GM12878 (cell line): ENCODE data around the gene ZSWIM5. TPM values are rescaled to one million over a fixed set of nuclear protein-coding genes. Genes with fewer than 3 reads are reported as not detected.

Experiments
- ATAC-seq: fragments of 200-7000 bp; cut with Tn5 transposase; 3 replicates; pipeline ENCODE4 v1.9.1; 2020; ENCODE audit warnings: mild to moderate bottlenecking, moderate library complexity
- BruUV-seq: library from RNA; stranded (reverse); fragments of 400-500 nt; replicated peaks from 2 replicates; lab custom pipeline; 2021; lab: Mats Ljungman, UMichigan
- CTCF ChIA-PET: fragments of 300-600 bp; sonication (Branson Sonifier 250); formaldehyde crosslinking; extraction: SDS; loops from one replicate; lab custom pipeline; 2021; ENCODE audit warnings: inconsistent platforms; lab: Yijun Ruan, JAX
- POLR2A ChIA-PET: fragments of 350-600 bp; formaldehyde crosslinking; extraction: SDS; loops from one replicate; lab custom pipeline; 2021; ENCODE audit warnings: inconsistent platforms; lab: Charles Lee
- RAD21 ChIA-PET: fragments of 300-600 bp; sonication (Branson Sonifier 250); formaldehyde crosslinking; loops from one replicate; lab custom pipeline; 2023; ENCODE audit warnings: antibody characterized with exemption; ENCODE audit not compliant: unreplicated experiment; lab: Charles Lee
- SMC1A ChIA-PET: fragments of 300-600 bp; sonication (Branson Sonifier 250); formaldehyde crosslinking; loops from one replicate; lab custom pipeline; 2023; ENCODE audit not compliant: unreplicated experiment, uncharacterized antibody; lab: Charles Lee
- DNase-seq: peaks from one replicate; pipeline ENCODE4 v3.0.0-alpha.2; 2011; ENCODE audit warnings: low read depth, low spot score
- FAIRE-seq: peaks from 3 replicates; lab custom pipeline; 2011; peaks lifted over from hg19 to GRCh38; lab: Jason Lieb, UNC
- H2AFZ ChIP-seq: 2 replicates; pipeline ENCODE4 v1.6.0; 2011; ENCODE audit warnings: low read depth, low read length, control low read depth; ENCODE audit not compliant: control insufficient read depth
- H3K27ac ChIP-seq: 2 replicates; pipeline ENCODE4 v1.5.1; 2011; ENCODE audit warnings: control low read depth; ENCODE audit not compliant: control insufficient read depth, insufficient read depth
- H3K27me3 ChIP-seq, 2 experiments: replicated peaks in 1 of 2; 2 replicates each; pipeline versions ENCODE4 v1.6.0 to v1.6.1; 2011; ENCODE audit warnings: low read length in 1 of 2; ENCODE audit not compliant: control insufficient read depth in 2 of 2, insufficient read depth in 2 of 2
- H3K36me3 ChIP-seq, 2 experiments: 2 replicates each; pipeline ENCODE4 v1.5.1; 2011; ENCODE audit warnings: low read length in 1 of 2; ENCODE audit not compliant: control insufficient read depth in 2 of 2, insufficient read depth in 2 of 2
- H3K4me1 ChIP-seq: 2 replicates; pipeline ENCODE4 v1.6.1; 2011; ENCODE audit warnings: mild to moderate bottlenecking, low read length, moderate library complexity, mixed read lengths; ENCODE audit not compliant: control insufficient read depth, insufficient read depth
- H3K4me2 ChIP-seq: 2 replicates; pipeline ENCODE4 v1.6.0; 2011; ENCODE audit warnings: control low read depth; ENCODE audit not compliant: control insufficient read depth, insufficient read depth
- H3K4me3 ChIP-seq: fragments of 200-600 bp; sonication (generic); 2 replicates; pipeline ENCODE4 v1.5.1; 2016
- H3K79me2 ChIP-seq: 2 replicates; pipeline ENCODE4 v1.6.0; 2011; ENCODE audit warnings: low read length; ENCODE audit not compliant: control insufficient read depth, insufficient read depth
- H3K9ac ChIP-seq: 2 replicates; pipeline ENCODE4 v1.8.0; 2011; ENCODE audit warnings: low read length, control low read depth, mixed read lengths; ENCODE audit not compliant: control insufficient read depth, insufficient read depth
- H3K9me3 ChIP-seq: replicated peaks from 3 replicates; pipeline ENCODE4 v1.5.1; 2011; ENCODE audit warnings: mild to moderate bottlenecking, low read length; ENCODE audit not compliant: control insufficient read depth, insufficient read depth
- H4K20me1 ChIP-seq: 2 replicates; pipeline ENCODE4 v1.6.0; 2011; ENCODE audit not compliant: control insufficient read depth, insufficient read depth
- BMI1 ChIP-seq: fragments of 450-650 bp; IDR thresholded peaks from 2 replicates; pipeline ENCODE4 v1.6.1; 2016; ENCODE audit warnings: mild to moderate bottlenecking, moderate library complexity, borderline replicate concordance
- CBFB ChIP-seq: IDR thresholded peaks from 2 replicates; pipeline ENCODE4 v1.6.1; 2016; ENCODE audit warnings: antibody characterized with exemption, low read depth
- CREM ChIP-seq: IDR thresholded peaks from 2 replicates; pipeline ENCODE4 v1.6.1; 2014; ENCODE audit warnings: antibody characterized with exemption, low read depth
- GATAD2B ChIP-seq: fragments of 450-650 bp; conservative IDR thresholded peaks from 2 replicates; pipeline ENCODE4 v1.6.1; 2017; ENCODE audit warnings: low read depth, mild to moderate bottlenecking, moderate library complexity
- HDAC6 ChIP-seq: fragments of 200-600 bp; sonication (generic); IDR thresholded peaks from one replicate; pipeline ENCODE4 v1.8.0; 2017; ENCODE audit warnings: antibody characterized with exemption; ENCODE audit not compliant: unreplicated experiment
- KDM1A ChIP-seq: fragments of 200-600 bp; sonication (generic); IDR thresholded peaks from 2 replicates; pipeline ENCODE4 v1.6.1; 2016; ENCODE audit warnings: borderline replicate concordance
- RAD21 ChIP-seq: IDR thresholded peaks from 2 replicates; pipeline ENCODE4 v1.6.1; 2011; ENCODE audit warnings: mild to moderate bottlenecking, low read depth, low read length, moderate library complexity; ENCODE audit not compliant: insufficient read depth
- RELA ChIP-seq: fragments of 450-650 bp; IDR thresholded peaks from 2 replicates; pipeline ENCODE4 v1.8.0; 2014; ENCODE audit warnings: borderline replicate concordance; ENCODE audit not compliant: partially characterized antibody
- RFX5 ChIP-seq: IDR thresholded peaks from 2 replicates; pipeline ENCODE4 v1.6.1; 2011; ENCODE audit warnings: low read depth, low read length, improper control_type of control experiment
- SIX5 ChIP-seq: IDR thresholded peaks from 2 replicates; pipeline ENCODE4 v1.6.1; 2011; ENCODE audit warnings: mild to moderate bottlenecking, low read depth, low read length, moderate library complexity; ENCODE audit not compliant: severe bottlenecking
- SRF ChIP-seq, 2 experiments: IDR thresholded peaks; 2 replicates each; pipeline ENCODE4 v1.6.1; 2011; ENCODE audit warnings: low read depth in 2 of 2, low read length in 2 of 2, mild to moderate bottlenecking in 1 of 2, moderate library complexity in 1 of 2
- ZBED1 ChIP-seq: IDR thresholded peaks from 2 replicates; pipeline ENCODE4 v1.6.1; 2016; ENCODE audit warnings: borderline replicate concordance
- ZNF207 ChIP-seq: fragments of 450-650 bp; IDR thresholded peaks from 2 replicates; pipeline ENCODE4 v1.6.1; 2014; ENCODE audit warnings: antibody characterized with exemption, mild to moderate bottlenecking, borderline replicate concordance
- WGBS: methylation state at CpG from one replicate; pipeline ENCODE4 v1.1.6; 2016; ENCODE audit warnings: low lambda C conversion rate; ENCODE audit not compliant: insufficient replicate concordance, insufficient coverage; ENCODE audit errors: missing lambda C conversion rate; 5-methylcytosine and 5-hydroxymethylcytosine counted together
- in situ Hi-C: fragments of 300-500 bp; cut with MboI; formaldehyde crosslinking; loops from 9 replicates; pipeline ENCODE4 v1.14.3; 2018; ENCODE audit warnings: mixed read lengths
- intact Hi-C: fragments of 100-400 bp; cut with micrococcal nuclease; formaldehyde crosslinking; loops from one replicate; pipeline ENCODE4 v1.14.2; 2022; ENCODE audit not compliant: unreplicated experiment
- polyA plus RNA-seq, 11 experiments: library from polyadenylated mRNA; depleted of rRNA in 4 of 11; unstranded in 6 of 11; stranded (reverse) in 5 of 11; fragments of >200 nt; fragmentation: Nextera tagmentation in 4 of 11; fragmentation: Illumina TruSeq in 1 of 11; extraction: Ambion mirVana in 4 of 11; extraction: Trizol in 1 of 11; gene quantifications; 1 replicate in 1 of 11; 2 replicates in 10 of 11; pipeline versions ENCODE4 v1.2.1 to v1.2.3, GENCODE V29; 2011 to 2016; ENCODE audit warnings: inconsistent platforms in 2 of 11, missing spikeins in 2 of 11, low read depth in 1 of 11
- total RNA-seq, 4 experiments: library from RNA; depleted of rRNA in 3 of 4; stranded (reverse); fragments of >200 nt in 3 of 4; fragmentation: Illumina TruSeq in 1 of 4; extraction: Trizol in 1 of 4; gene quantifications; 2 replicates each; pipeline versions ENCODE4 v1.2.1 to v1.2.3, GENCODE V29; 2013 to 2021
- TF ChIP-seq, protein P1 (sequence below): fragments of 450-650 bp; IDR thresholded peaks from 2 replicates; pipeline ENCODE4 v1.6.1; 2017; ENCODE audit warnings: low read depth, mild to moderate bottlenecking, moderate library complexity
- TF ChIP-seq, protein P2 (sequence below): fragments of 450-650 bp; IDR thresholded peaks from 2 replicates; pipeline ENCODE4 v1.6.1; 2018; ENCODE audit warnings: borderline replicate concordance, mild to moderate bottlenecking; ENCODE audit not compliant: partially characterized antibody
- TF ChIP-seq, protein P3 (sequence below): fragments of 450-650 bp; conservative IDR thresholded peaks from 2 replicates; pipeline ENCODE4 v1.6.1; 2017; ENCODE audit warnings: mild to moderate bottlenecking, moderate library complexity
- TF ChIP-seq, protein P4 (sequence below), 3 experiments: IDR thresholded peaks in 2 of 3; conservative IDR thresholded peaks in 1 of 3; 2 replicates each; pipeline ENCODE4 v1.5.1; 2011; ENCODE audit warnings: low read depth in 3 of 3, low read length in 3 of 3, mild to moderate bottlenecking in 3 of 3, control low read depth in 2 of 3, moderate library complexity in 2 of 3, inconsistent platforms in 1 of 3, mixed read lengths in 1 of 3; ENCODE audit not compliant: control insufficient read depth in 2 of 3, insufficient read depth in 1 of 3; ENCODE audit errors: extremely low read depth in 1 of 3

ZSWIM5 gene
- total and polyA plus RNA-seq, 10 of the 15 experiments (the other 5 are each of a cell fraction or from before 2014, with no cell fraction given): 0.07 to 0.97 (median 0.34) TPM; not detected in 1

DNA sequence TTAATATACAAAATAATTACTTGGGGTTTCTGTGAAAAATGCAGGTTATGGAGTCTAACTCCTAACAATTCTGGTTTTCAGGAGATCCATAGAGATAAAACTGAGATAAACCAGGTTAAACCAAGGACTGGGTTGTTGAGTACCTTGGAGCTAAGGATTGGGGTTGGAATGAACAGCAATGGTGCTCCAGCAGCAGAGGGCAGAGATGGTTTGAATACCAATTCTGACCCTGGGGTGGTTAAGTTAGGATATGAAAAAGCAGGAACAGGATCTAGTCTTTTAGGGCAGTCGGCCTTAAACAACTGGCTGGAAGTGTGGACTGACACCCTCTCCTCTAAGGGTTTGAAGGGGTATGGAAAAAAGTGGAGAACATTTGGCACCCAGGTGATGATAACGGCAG is 141.3 kb downstream of the ZSWIM5 start:
- 51% methylated on average over 2 of the region's 2 CpGs for WGBS
- ChIA-PET CTCF (no interaction called here), SMC1A (no interaction called here), RAD21 (interaction anchor here (1.2 kb wide), 1 partner anchor 47 kb away, joined by 3 read pairs; no protein-coding TSS in a partner anchor), POLR2A (no interaction called here)
- no peak for DNase-seq
- Histone ChIP-seq H4K20me1 (no peaks in the 10 kb centered on the region), H3K4me2 (no peak overlapping the region), H2AFZ (no peak overlapping the region), H3K79me2 (no peaks in the 10 kb centered on the region), H3K4me3 (no peak overlapping the region), H3K27ac (no peak overlapping the region), H3K9me3 (no peaks in the 10 kb centered on the region), H3K4me1 (no peaks in the 10 kb centered on the region), H3K36me3 (no peaks in the 10 kb centered on the region), H3K9ac (no peak overlapping the region), H3K27me3 (no peaks in the 10 kb centered on the region)
- no peak for FAIRE-seq
- ATAC-seq: no peak
- in situ Hi-C loops (no loop called here), intact Hi-C loops (no loop called here)
- no TSS peak for BruUV-seq
- no peak for TF ChIP-seq GATAD2B
- TF ChIP-seq HDAC6: no peak
- TF ChIP-seq SRF (IDR thresholded peaks at IDR 0.05; ENCODE audit: low read depth in 2 of 2, low read length in 2 of 2): no peak
- no peak for TF ChIP-seq RELA
- no peak for TF ChIP-seq CREM
- TF ChIP-seq ZBED1: no peak
- TF ChIP-seq CBFB: no peak
- TF ChIP-seq BMI1: no peak
- TF ChIP-seq, protein P1, sequence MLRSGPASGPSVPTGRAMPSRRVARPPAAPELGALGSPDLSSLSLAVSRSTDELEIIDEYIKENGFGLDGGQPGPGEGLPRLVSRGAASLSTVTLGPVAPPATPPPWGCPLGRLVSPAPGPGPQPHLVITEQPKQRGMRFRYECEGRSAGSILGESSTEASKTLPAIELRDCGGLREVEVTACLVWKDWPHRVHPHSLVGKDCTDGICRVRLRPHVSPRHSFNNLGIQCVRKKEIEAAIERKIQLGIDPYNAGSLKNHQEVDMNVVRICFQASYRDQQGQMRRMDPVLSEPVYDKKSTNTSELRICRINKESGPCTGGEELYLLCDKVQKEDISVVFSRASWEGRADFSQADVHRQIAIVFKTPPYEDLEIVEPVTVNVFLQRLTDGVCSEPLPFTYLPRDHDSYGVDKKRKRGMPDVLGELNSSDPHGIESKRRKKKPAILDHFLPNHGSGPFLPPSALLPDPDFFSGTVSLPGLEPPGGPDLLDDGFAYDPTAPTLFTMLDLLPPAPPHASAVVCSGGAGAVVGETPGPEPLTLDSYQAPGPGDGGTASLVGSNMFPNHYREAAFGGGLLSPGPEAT: no peak
- no peak for TF ChIP-seq RFX5
- no peak for TF ChIP-seq SIX5
- TF ChIP-seq, protein P2, sequence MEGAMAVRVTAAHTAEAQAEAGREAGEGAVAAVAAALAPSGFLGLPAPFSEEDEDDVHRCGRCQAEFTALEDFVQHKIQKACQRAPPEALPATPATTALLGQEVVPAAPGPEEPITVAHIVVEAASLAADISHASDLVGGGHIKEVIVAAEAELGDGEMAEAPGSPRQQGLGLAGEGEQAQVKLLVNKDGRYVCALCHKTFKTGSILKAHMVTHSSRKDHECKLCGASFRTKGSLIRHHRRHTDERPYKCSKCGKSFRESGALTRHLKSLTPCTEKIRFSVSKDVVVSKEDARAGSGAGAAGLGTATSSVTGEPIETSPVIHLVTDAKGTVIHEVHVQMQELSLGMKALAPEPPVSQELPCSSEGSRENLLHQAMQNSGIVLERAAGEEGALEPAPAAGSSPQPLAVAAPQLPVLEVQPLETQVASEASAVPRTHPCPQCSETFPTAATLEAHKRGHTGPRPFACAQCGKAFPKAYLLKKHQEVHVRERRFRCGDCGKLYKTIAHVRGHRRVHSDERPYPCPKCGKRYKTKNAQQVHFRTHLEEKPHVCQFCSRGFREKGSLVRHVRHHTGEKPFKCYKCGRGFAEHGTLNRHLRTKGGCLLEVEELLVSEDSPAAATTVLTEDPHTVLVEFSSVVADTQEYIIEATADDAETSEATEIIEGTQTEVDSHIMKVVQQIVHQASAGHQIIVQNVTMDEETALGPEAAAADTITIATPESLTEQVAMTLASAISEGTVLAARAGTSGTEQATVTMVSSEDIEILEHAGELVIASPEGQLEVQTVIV: no peak
- no peak for TF ChIP-seq KDM1A
- TF ChIP-seq, protein P3, sequence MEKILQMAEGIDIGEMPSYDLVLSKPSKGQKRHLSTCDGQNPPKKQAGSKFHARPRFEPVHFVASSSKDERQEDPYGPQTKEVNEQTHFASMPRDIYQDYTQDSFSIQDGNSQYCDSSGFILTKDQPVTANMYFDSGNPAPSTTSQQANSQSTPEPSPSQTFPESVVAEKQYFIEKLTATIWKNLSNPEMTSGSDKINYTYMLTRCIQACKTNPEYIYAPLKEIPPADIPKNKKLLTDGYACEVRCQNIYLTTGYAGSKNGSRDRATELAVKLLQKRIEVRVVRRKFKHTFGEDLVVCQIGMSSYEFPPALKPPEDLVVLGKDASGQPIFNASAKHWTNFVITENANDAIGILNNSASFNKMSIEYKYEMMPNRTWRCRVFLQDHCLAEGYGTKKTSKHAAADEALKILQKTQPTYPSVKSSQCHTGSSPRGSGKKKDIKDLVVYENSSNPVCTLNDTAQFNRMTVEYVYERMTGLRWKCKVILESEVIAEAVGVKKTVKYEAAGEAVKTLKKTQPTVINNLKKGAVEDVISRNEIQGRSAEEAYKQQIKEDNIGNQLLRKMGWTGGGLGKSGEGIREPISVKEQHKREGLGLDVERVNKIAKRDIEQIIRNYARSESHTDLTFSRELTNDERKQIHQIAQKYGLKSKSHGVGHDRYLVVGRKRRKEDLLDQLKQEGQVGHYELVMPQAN: no peak
- TF ChIP-seq RAD21: no peak
- TF ChIP-seq, protein P4, sequence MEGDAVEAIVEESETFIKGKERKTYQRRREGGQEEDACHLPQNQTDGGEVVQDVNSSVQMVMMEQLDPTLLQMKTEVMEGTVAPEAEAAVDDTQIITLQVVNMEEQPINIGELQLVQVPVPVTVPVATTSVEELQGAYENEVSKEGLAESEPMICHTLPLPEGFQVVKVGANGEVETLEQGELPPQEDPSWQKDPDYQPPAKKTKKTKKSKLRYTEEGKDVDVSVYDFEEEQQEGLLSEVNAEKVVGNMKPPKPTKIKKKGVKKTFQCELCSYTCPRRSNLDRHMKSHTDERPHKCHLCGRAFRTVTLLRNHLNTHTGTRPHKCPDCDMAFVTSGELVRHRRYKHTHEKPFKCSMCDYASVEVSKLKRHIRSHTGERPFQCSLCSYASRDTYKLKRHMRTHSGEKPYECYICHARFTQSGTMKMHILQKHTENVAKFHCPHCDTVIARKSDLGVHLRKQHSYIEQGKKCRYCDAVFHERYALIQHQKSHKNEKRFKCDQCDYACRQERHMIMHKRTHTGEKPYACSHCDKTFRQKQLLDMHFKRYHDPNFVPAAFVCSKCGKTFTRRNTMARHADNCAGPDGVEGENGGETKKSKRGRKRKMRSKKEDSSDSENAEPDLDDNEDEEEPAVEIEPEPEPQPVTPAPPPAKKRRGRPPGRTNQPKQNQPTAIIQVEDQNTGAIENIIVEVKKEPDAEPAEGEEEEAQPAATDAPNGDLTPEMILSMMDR (IDR thresholded peaks at IDR 0.05 in 2 of 3, conservative IDR thresholded peaks at IDR 0.05 in 1 of 3; ENCODE audit: control insufficient read depth in 2 of 3, extremely low read depth in 1 of 3, insufficient read depth in 1 of 3, low read depth in 3 of 3, low read length in 3 of 3): no peak
- TF ChIP-seq ZNF207: no peak
